Measurements from ENCODE around the gene CCL18.
"Not testable (repeated sequence)": the region's sequence is repeated elsewhere in the genome, so short reads cannot be mapped to it uniquely, and the experiment has no call there.

DNA sequence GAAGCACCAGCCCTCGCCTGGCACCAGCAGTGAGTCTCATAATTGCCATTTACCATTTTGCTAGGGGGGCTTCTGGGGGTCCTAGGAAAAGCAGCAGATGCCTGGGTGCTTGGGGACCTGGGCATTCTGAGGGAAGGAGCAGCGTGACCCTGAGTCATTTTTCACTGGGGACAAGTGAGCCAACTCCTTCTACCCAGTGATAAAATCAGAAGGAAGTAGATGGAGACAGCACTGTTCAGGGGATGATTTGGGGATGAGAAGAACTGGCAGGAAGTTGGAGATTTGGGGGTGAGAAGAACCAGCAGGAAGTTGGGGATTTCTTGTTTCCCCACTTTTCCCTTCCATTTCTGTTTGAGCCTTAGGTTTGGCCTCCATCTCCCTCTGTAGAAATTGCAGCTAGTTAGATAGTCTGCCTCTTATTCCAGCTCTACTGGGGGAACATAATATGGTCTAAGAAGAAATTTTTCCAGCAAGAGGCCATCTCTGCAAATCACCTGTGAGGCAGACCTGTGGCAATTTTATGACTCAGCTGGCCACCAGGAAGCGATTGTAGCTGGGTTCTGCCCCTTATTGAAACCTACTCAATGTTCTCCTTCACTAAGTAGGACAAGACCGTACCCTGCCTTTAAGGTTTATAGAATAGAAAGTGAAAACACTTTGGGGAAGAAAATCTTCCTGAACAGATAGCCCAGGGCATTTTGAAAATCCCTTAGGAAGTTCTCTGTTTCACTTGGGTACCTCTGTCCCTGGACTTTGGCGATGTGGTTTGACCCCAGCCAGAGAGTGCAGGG lies 17.8 kb downstream of the CCL18 start:
- TF ChIP-seq, protein P1, sequence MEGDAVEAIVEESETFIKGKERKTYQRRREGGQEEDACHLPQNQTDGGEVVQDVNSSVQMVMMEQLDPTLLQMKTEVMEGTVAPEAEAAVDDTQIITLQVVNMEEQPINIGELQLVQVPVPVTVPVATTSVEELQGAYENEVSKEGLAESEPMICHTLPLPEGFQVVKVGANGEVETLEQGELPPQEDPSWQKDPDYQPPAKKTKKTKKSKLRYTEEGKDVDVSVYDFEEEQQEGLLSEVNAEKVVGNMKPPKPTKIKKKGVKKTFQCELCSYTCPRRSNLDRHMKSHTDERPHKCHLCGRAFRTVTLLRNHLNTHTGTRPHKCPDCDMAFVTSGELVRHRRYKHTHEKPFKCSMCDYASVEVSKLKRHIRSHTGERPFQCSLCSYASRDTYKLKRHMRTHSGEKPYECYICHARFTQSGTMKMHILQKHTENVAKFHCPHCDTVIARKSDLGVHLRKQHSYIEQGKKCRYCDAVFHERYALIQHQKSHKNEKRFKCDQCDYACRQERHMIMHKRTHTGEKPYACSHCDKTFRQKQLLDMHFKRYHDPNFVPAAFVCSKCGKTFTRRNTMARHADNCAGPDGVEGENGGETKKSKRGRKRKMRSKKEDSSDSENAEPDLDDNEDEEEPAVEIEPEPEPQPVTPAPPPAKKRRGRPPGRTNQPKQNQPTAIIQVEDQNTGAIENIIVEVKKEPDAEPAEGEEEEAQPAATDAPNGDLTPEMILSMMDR (IDR thresholded peaks at IDR 0.05; ENCODE audit: low read depth, low read length, poor library complexity, severe bottlenecking) = not testable (repeated sequence)
- TF ChIP-seq EZH2phosphoT487 (IDR thresholded peaks at IDR 0.05; ENCODE audit: borderline replicate concordance, low read length) = not testable (repeated sequence)

All from DOHH2 (cell line).